GM21786 (cell line): Measurements from ENCODE around the gene SDK2.

Experiments
- ATAC-seq: cut with Tn5 transposase; IDR thresholded peaks from one replicate; pipeline ENCODE4 v1.9.1; 2021; ENCODE audit not compliant: unreplicated experiment

The SDK2 gene

GRCh38 chr17:73611630-73612029, 32.6 kb downstream of the SDK2 start:
- ATAC-seq: no peak

- no peak for ATAC-seq
Measured at GRCh38 chr17:73610331-73610911, 33.8 kb downstream of the SDK2 start.

- ATAC-seq: no peak
Measured at GRCh38 chr17:73609758-73610157, 34.5 kb downstream of the SDK2 start.

GRCh38 chr17:73609060-73609459, 35.2 kb downstream of the SDK2 start:
- no peak for ATAC-seq

GRCh38 chr17:73605444-73605843, 38.8 kb downstream of the SDK2 start:
- no peak for ATAC-seq

GRCh38 chr17:73604476-73604875, 39.8 kb downstream of the SDK2 start:
- ATAC-seq: no peak

- ATAC-seq: no peak
Measured at GRCh38 chr17:73603971-73604370, 40.3 kb downstream of the SDK2 start.

GRCh38 chr17:73600103-73600871, 44.0 kb downstream of the SDK2 start:
- ATAC-seq: no peak

- no peak for ATAC-seq
Measured at GRCh38 chr17:73599599-73599998, 44.6 kb downstream of the SDK2 start.

GRCh38 chr17:73598212-73598611, 46.0 kb downstream of the SDK2 start:
- no peak for ATAC-seq

- ATAC-seq: no peak
Measured at GRCh38 chr17:73595931-73596330, 48.3 kb downstream of the SDK2 start.

- ATAC-seq: no peak
Measured at GRCh38 chr17:73595479-73595878, 48.8 kb downstream of the SDK2 start.

- ATAC-seq: no peak
Measured at GRCh38 chr17:73595068-73595467, 49.2 kb downstream of the SDK2 start.

GRCh38 chr17:73594598-73594997, 49.6 kb downstream of the SDK2 start:
- ATAC-seq: no peak

- ATAC-seq: no peak
Measured at GRCh38 chr17:73594025-73594424, 50.2 kb downstream of the SDK2 start.

- no peak for ATAC-seq
Measured at GRCh38 chr17:73593249-73593965, 50.8 kb downstream of the SDK2 start.

- ATAC-seq: no peak
Measured at GRCh38 chr17:73592501-73592961, 51.7 kb downstream of the SDK2 start.

- ATAC-seq: no peak
Measured at GRCh38 chr17:73592079-73592415, 52.2 kb downstream of the SDK2 start.

- ATAC-seq: peak; percentile 69
Measured at GRCh38 chr17:73591296-73592078, 52.8 kb downstream of the SDK2 start.

- no peak for ATAC-seq
Measured at GRCh38 chr17:73589363-73589980, 54.8 kb downstream of the SDK2 start.

GRCh38 chr17:73588891-73589290, 55.4 kb downstream of the SDK2 start:
- ATAC-seq: no peak
